ENCODE results near the gene TST.
A peak's percentile ranks its signal among the peaks of the same experiment; 100 is the strongest.

Gene TST

GRCh38 chr22:37019309-37020191, at the start of gene TST, which contains the start of gene MPST:
TSS of gene TST (minus strand) at chr22:37019447. CDS start at chr22:37018732, 715 bp downstream.
TSS of gene MPST (plus strand) at chr22:37019742. CDS start at chr22:37019837, 95 bp downstream.
- peak; percentile 54 to 63 for DNase-seq

DNA sequence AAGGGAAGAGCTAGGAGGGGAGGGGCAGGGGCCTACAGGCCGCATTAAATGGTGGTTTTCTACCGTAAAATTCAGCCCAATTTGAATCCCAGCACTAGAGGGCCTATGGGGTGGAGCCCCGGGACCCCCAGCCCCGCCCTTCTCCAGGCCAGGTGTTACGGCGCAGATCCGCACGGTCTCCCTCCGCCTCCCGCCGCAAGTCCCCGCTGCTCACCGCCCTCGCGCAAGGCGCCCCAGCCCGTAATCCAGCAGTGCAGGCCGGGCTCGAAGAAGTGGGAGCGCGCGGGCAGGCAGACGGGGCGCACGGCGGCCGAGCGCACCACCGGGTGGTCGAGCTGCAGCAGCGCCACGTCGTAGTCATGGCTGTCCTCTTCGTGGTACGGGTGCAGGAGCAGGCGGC, 49.6 kb upstream of the TST start:
- no peak for DNase-seq

GRCh38 chr22:37067428-37067827, 48.2 kb upstream of the TST start:
- no peak for DNase-seq

GRCh38 chr22:37065961-37066360, 46.7 kb upstream of the TST start:
- DNase-seq, result no peak

DNA sequence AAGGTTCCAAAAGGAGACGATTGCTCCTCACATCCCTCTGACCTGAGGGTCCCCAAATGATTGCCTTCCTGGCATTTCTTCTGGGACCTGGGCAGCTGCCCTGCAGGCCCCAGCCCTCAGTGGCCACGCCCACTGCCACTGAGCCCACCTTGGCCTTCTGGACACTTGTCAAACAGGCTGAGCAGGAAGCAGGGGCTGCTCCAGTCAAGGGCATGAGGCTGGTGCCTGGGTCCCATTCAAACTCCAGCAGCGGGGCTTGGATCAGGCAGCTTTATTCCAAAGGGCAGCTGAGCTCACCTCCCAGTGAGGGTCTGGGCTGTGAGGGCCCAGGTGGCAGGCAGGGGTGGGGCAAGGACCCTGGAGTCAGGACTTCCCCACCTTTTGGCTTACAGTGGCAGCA, 45.9 kb upstream of the TST start:
- DNase-seq, result no peak

DNA sequence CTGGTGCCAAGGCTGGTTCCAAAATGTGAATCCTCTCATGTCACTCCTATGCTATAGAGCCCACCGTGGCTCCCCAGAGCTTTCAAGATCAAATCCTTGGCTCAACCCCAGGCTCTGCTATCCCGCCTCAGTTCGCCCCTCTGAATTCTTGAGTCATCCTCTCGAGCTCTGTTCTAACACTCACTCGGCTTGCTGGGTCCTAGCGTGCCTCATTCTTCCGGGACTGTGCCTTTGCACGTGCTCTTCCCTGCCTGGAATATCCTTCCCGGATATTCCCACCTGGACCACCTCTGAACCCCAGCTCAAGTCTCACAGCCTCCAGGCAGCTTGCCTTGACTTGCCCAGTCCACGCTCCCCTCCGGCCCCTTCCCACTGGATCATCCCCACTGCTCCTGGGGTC, 45.3 kb upstream of the TST start:
- DNase-seq, result no peak

DNA sequence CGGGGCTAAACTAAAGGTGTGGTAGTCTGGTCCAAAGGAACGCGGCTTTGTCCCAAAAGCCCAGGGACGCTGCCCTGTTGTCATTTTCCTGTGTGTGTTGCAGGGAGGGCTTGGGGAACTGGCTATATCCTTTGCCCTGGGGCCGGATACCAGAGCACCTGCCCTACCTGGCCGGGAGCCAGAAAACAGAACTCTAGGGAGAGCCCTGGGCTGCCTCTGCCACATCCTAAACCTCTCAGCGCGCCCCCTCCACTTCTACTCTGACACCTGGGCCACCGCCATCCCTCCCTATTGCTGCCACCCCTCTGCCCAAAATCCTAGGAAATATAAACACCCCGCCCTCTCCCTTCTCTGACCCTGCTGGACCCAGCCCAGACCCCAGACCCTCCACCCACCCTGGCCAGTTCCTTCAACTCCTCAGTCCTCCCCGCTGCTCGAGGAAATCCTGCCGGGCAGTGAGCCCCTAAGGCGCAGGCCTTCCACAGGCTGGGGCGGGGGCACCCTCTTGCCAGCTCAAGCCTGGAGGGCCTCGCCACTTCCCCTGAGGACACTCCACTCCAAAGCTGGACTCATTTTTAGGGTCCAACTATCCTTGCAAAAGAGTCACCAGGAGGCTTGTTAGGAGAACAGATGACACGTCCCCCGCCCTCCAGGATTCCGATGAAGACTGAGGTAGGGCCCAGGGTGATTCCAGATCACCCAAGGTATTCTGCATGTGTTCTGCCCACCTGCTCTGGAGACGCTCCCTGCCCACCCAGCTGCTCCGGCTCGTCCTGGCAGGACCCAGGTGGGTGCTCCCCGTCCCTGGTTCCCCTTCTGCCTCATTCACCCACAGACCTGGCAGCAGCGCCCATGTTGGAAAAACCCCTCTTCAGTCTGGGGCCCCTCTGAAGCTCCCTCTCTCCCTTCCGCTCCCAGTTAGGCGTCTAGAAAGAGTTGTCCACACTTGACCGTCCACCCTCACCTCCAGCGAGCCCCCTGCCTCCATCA, 44.5 kb upstream of the TST start:
- DNase-seq, result no peak

DNA sequence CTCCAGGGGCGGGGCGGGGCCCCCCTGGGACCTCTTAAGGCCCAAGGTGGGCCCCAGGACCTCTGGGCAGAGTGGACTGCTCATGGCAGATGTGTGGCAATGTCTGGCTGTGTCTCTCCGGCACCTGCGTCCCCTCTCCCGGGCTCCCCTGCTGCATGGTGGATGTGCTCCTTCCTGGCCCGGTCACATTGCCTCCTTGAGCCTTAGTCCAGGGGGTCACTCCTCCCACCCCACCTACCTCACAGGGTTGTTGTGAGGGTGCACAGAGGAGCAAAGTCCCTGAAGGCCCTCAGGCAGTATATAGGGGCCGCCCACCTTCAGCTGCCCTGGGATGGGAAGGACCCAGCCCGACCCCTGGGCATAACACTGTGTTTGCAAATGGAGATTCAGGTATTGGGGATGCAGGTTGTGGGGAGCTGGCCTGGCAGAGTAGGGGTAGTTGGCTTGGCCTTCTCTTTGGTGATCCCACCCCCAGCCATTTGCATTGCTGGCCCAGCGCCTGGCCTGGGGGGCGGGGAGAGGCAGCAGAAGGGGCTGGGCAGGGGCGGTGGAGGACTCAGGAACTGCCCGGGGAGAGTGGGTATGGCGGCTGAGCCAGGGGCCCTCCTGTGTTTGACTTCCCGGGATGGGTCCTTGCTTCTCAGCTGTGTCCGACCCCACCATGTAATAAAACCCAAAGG, 43.6 kb upstream of the TST start:
- DNase-seq, result no peak

DNA sequence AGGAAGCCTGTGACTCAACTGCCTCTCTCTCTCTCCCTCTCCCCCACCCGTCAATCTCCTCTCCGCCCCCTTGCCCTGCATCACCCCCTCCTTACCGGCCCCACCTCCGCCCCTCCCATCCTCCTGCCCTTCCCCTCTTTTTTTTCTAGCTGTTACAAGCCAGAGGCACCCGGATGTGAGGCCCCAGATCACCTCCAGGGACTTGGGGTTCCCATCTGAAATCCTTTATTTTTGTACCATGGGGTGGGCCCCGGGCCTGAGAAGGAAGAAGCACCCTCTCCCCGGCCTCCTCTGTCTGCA, 43.1 kb upstream of the TST start:
- DNase-seq, result no peak

DNA sequence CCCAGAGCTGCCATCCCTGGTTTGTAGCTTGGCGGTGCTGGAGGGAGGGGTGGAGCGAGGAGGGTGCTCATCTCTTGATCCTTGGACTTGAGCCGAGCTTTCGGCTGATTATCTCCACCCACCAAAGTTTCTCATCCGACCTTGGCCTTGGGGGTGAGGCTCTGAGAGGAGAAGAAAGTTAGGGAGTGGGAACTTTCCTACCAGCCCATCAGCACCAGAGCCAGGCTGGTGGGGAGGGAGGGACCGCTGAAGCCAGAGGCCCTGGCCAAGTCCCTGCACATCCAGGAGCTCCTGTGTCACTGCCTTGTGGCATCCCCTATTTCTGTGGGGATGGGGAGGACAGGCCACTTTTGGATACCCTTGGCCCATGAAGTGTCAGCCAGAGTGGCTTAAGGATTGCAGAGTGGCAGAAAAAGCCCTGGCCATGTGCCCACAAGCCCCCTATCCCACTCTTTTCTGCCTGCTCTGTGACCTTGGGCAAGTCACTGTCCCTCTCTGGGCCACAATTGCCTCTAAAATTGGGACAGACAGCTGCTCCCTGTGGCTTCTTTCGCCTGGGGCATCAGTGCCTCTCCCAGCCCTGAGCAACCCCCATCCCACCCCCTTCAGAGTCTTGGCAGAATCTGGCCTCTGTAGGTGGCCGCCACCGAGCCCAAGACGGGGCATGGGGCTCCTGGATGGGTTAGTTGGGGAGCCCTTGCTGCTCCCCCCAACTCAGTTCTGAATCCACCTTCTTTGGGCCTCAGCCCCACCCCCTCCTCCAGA, 42.5 kb upstream of the TST start:
- no peak for DNase-seq

DNA sequence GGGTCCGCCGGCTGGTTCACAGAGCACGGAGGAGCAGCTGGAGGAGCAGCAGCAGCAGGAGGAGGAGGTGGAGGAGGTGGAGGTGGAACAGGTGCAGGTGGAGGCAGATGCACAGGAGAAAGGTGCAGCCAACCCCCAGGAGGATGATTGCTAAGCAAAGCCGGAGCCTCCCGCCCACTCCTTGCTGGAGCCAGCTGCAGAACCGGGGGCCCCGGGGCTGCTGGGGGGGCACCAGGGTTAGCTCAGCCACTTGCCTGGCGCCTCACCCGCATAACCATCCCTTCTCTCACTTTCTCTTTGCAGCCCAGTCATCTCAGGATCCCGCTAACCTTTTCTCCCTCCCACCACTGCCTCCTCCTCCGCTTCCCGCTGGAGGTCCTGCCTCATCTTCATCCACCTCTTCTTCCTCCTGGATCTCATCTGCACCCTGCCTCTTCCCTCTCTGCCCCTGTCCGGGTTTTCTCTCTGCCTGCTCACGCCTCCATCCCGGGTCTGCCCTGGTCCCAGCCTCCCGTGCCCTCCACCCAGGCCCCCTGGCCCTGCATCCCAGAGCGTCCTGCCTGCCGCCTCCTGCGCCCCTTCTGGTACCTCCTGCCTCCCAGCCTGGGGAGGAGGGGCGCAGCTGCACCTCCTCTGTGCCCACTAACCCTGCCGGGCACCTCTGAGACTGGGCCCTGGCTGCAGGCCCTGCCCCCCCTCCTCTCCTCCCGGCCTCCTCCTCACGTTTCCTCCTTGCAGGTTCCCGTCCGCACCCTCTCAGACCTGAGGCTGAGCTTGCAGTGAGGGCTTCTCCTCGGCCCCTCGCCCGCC, 41.8 kb upstream of the TST start:
- DNase-seq, result no peak

DNA sequence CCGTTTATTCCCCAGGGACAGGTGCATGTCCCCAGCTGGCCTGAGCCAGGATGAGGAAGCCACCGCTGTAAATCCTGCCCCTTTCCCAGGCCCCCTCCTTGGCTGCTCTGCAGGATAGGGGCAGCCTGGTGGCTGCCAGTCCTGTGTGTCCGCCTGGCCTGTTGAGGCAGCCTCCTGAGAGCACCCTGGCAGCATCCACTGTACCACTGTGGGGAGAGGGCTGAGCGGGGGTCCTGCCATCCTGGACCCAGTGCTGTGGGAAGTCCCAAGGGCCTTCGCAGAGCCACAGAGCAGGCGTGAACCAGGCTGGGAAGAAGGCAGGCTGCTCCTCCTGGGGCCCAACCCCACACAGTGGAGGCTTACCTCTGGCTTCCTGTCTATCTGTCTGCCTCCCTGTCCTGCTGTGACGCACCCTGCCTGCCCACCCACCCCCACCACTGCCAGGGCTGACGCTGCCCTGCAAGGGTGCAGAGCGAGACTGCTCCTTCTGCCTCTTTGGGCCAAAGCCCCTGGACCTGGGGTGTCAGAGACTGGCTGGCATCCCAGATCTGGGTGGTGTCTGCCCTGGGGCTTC, 40.7 kb upstream of the TST start:
- no peak for DNase-seq

GRCh38 chr22:37058917-37059701, 39.9 kb upstream of the TST start:
- no peak for DNase-seq

- no peak for DNase-seq
These were observed 38.7 kb upstream of the TST start for GRCh38 chr22:37057796-37058510.

- no peak for DNase-seq
These were observed 38.0 kb upstream of the TST start for GRCh38 chr22:37057226-37057625.

GRCh38 chr22:37056246-37056645, 37.0 kb upstream of the TST start:
- DNase-seq, result no peak

- no peak for DNase-seq
These were observed 35.5 kb upstream of the TST start for GRCh38 chr22:37054600-37055365.

GRCh38 chr22:37054056-37054395, 34.8 kb upstream of the TST start:
- no peak for DNase-seq
